ENCODE measurements around the gene NXF1.
A peak's percentile ranks its signal among the peaks of the same experiment; 100 is the strongest.

The NXF1 gene

DNA sequence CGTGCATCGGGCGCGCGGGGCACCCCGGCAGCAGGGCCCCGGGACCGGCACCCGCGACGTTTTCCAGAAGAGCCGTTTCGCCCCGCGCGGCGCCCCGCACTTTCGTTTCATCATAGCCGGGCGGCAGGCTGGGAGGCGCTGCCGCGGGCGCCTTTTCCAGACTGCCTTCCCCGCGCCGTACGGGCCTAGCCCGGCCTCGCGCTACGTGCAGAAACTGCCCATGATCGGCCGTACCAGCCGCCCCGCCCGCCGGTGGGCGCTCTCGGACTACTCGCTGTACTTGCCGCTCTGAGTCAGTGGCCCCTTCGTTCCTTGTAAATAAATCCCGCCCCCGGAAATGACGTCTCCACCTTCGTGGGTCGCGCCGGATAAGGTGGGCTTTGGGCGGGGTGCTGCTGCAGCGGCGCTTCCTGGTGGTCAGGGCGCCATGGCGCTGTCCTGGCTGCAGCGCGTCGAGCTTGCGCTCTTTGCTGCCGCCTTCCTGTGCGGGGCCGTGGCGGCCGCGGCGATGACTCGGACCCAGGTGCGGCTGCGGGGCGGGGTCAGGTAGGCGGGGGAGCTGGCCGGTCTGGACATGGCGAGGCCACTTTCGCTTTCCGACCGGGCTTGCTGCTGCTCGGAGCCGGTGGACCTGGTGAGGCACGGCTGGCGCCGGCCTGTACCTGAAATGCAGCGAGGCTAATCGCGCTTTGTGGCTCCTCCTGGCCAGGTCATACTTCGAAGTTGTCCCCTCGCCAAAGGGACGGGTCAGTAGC lies 18.1 kb downstream of the NXF1 start, which contains the start of gene TMEM179B:
Gene TMEM179B, plus strand, starts transcription at position 398 of the 755 bp plus-strand sequence. Its CDS starts 30 bp downstream, at position 428.
- H2AFZ ChIP-seq (ENCODE audit: low read depth): peak within 1 kb of the TSS; percentile 55
- peak within 1 kb of the TSS; percentile 94 for H3K4me2 ChIP-seq
- H3K36me3 ChIP-seq (ENCODE audit: insufficient read depth): no peaks in the 10 kb centered on the region
- no peak within 1 kb of the TSS for H3K4me3 ChIP-seq (IDR thresholded peaks at IDR 0.05; ENCODE audit: insufficient read depth, low read depth, low read length)
- peaks cover 35% of the 10 kb centered on the region for H3K4me1 ChIP-seq (ENCODE audit: low read depth, poor library complexity, severe bottlenecking)
- no peaks in the 10 kb centered on the region for H3K27me3 ChIP-seq (ENCODE audit: insufficient read depth, low read depth)
- peaks cover 46% of the 10 kb centered on the region for H3K79me2 ChIP-seq (ENCODE audit: insufficient read depth, low read depth)
- TF ChIP-seq, protein P1, sequence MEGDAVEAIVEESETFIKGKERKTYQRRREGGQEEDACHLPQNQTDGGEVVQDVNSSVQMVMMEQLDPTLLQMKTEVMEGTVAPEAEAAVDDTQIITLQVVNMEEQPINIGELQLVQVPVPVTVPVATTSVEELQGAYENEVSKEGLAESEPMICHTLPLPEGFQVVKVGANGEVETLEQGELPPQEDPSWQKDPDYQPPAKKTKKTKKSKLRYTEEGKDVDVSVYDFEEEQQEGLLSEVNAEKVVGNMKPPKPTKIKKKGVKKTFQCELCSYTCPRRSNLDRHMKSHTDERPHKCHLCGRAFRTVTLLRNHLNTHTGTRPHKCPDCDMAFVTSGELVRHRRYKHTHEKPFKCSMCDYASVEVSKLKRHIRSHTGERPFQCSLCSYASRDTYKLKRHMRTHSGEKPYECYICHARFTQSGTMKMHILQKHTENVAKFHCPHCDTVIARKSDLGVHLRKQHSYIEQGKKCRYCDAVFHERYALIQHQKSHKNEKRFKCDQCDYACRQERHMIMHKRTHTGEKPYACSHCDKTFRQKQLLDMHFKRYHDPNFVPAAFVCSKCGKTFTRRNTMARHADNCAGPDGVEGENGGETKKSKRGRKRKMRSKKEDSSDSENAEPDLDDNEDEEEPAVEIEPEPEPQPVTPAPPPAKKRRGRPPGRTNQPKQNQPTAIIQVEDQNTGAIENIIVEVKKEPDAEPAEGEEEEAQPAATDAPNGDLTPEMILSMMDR (conservative IDR thresholded peaks at IDR 0.05; ENCODE audit: low read depth, low read length): peak; percentile 15; the same call in 1 of the 2 replicates
- no peaks in the 10 kb centered on the region for H4K20me1 ChIP-seq (ENCODE audit: insufficient read depth)
- peak within 1 kb of the TSS; percentile 73 for H3K9ac ChIP-seq
- peak within 1 kb of the TSS; percentile 77 for H3K27ac ChIP-seq

DNA sequence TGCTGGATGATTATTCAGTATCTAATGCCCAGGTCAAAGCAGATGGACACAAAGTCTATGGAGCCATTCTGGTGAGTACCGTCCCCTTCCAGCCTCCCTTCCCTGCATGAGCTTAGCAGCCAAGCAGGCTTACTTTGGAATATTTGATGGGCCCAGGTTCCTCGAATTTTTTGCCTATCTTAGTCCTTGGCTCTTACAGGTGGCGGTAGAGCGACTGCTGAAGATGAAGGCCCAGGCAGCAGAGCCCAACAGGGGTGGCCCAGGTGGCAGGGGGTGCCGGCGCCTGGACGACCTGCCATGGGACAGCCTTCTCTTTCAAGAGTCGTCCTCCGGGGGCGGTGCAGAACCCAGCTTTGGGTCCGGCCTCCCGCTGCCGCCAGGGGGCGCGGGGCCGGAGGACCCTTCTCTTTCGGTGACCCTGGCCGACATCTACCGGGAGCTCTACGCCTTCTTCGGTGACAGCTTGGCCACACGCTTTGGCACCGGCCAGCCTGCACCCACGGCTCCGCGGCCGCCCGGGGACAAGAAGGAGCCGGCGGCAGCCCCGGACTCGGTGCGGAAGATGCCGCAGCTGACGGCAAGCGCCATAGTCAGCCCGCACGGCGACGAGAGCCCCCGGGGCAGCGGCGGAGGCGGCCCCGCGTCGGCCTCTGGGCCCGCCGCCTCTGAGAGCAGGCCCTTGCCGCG lies 18.8 kb downstream of the NXF1 start:
- H3K9ac ChIP-seq: peak overlapping the region; percentile 73
- no peak overlapping the region for H3K4me3 ChIP-seq (IDR thresholded peaks at IDR 0.05; ENCODE audit: insufficient read depth, low read depth, low read length)
- no peaks in the 10 kb centered on the region for H3K36me3 ChIP-seq (ENCODE audit: insufficient read depth)
- peak overlapping the region; percentile 77 for H3K27ac ChIP-seq
- peaks cover 32% of the 10 kb centered on the region for H3K4me1 ChIP-seq (ENCODE audit: low read depth, poor library complexity, severe bottlenecking)
- H3K79me2 ChIP-seq (ENCODE audit: insufficient read depth, low read depth): peaks cover 44% of the 10 kb centered on the region
- H4K20me1 ChIP-seq (ENCODE audit: insufficient read depth): no peaks in the 10 kb centered on the region
- no peaks in the 10 kb centered on the region for H3K27me3 ChIP-seq (ENCODE audit: insufficient read depth, low read depth)
- peak overlapping the region; percentile 94 for H3K4me2 ChIP-seq
- peak overlapping the region; percentile 55 for H2AFZ ChIP-seq (ENCODE audit: low read depth)
- TF ChIP-seq, protein P1 (conservative IDR thresholded peaks at IDR 0.05; ENCODE audit: low read depth, low read length): peak; percentile 88

DNA sequence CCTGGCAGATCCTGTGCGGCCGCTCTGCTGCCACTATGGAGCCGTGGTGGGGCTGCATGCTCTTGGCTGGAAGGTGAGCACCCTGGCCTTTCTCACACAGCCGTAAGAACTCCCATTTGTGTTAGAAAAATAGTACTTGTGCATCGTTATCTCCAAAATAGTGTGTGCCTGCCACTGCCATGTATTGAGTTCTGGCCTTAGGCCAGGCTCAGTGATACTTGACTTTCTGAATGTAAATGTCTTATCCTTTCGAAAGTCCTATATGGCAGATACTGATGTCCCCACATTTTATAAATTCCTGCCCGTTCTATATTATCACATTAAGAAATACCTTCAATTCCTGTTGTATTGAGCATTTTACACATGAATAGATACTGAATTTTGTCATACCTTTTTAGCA lies 22.5 kb downstream of the NXF1 start:
- Histone ChIP-seq H3K36me3 (ENCODE audit: insufficient read depth) (no peaks in the 10 kb centered on the region), H3K4me2 (no peak overlapping the region), H3K9ac (no peak overlapping the region), H3K27me3 (ENCODE audit: insufficient read depth, low read depth) (no peaks in the 10 kb centered on the region), H3K4me1 (ENCODE audit: low read depth, poor library complexity, severe bottlenecking) (peaks cover 10% of the 10 kb centered on the region), H3K79me2 (ENCODE audit: insufficient read depth, low read depth) (peaks cover 7% of the 10 kb centered on the region), H4K20me1 (ENCODE audit: insufficient read depth) (no peaks in the 10 kb centered on the region), H3K4me3 (IDR thresholded peaks at IDR 0.05; ENCODE audit: insufficient read depth, low read depth, low read length) (no peak overlapping the region), H3K27ac (no peak overlapping the region), H2AFZ (ENCODE audit: low read depth) (no peak overlapping the region)
- TF ChIP-seq, protein P1 (conservative IDR thresholded peaks at IDR 0.05; ENCODE audit: low read depth, low read length): no peak

DNA sequence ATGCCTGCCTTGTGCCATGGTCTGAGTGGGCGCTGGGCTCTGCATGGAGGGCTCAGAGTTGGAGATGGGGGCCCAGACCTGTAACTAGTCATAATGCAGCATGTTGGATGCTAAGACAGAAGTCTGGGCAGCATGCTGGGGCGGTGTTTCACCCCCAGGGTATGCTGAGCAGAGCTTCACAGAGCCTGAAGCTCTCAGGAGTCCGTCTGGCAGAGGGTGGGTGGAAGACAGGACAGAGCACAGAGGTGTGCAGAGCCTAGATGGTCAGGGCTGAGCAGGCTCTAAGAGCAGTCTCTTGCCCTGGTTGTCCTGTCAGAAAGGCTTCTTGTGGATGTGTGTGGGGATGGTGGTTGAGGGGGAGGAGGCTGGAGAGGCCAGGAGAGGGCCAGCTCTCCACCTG lies 26.8 kb downstream of the NXF1 start:
- Histone ChIP-seq H3K27me3 (ENCODE audit: insufficient read depth, low read depth) (no peaks in the 10 kb centered on the region), H4K20me1 (ENCODE audit: insufficient read depth) (no peaks in the 10 kb centered on the region), H2AFZ (ENCODE audit: low read depth) (no peak overlapping the region), H3K36me3 (ENCODE audit: insufficient read depth) (no peaks in the 10 kb centered on the region; the same call in 1 of the 2 replicates), H3K4me3 (IDR thresholded peaks at IDR 0.05; ENCODE audit: insufficient read depth, low read depth, low read length) (no peak overlapping the region), H3K4me1 (ENCODE audit: low read depth, poor library complexity, severe bottlenecking) (peaks cover 3% of the 10 kb centered on the region), H3K27ac (no peak overlapping the region), H3K79me2 (ENCODE audit: insufficient read depth, low read depth) (0 out of 2 replicates have a peak, but pooled peaks cover 2% of the 10 kb centered on the region), H3K4me2 (no peak overlapping the region), H3K9ac (no peak overlapping the region)
- TF ChIP-seq, protein P1 (conservative IDR thresholded peaks at IDR 0.05; ENCODE audit: low read depth, low read length): no peak

All from KMS-11 (cell line).